GM19324 (cell line): ENCODE measurements around the gene ERAL1.
"Not testable (repeated sequence)": the region's sequence is repeated elsewhere in the genome, so short reads cannot be mapped to it uniquely, and the experiment has no call there.

ENCODE experiments used
- ATAC-seq: cut with Tn5 transposase; IDR thresholded peaks from one replicate; pipeline ENCODE4 v1.9.1; 2021; ENCODE audit warnings: mild to moderate bottlenecking, moderate library complexity; ENCODE audit not compliant: unreplicated experiment, low FRiP score

Gene ERAL1

DNA sequence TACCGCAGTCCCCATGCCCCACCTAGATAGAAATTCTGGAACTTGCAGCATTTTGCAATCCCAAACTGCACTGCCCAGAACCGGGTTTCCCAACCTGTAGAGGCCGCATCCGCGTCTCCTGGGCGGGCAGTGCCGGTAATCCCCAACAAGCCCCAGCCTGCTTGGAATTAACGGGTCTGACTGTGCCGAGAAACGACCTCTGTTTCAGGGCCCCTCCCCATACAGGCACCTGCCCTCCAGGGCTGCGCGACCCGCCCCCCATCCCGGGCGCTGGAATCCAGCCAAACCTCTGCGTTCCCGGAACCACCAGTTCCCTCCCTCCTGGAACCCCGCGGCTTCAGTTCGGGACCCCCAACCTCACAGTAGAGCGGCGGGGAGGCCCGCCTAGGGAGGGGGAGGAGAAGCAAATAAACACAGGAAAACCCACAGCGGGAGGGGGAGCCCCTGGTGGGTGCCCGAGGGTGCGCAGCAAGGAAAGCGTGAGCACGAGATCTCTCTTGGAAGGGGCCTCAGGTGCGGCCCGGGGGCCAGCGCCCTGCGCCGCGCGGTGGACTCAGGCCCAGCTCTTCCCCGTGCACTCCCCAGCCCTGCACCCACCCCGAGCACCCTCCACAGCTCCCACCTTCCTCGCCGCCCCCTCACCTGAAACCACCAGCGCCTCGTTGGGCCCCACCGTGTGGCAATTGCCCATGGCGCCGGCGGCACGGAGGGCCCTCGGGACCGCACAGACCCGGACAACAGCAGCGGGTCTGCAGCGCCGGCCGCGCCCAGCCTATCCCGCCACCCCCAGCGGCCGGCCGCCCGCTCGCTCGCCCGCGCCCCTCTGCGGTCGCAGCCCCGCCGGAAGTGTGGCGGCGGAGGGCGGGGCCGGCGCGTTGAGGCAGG lies 42.3 kb downstream of the ERAL1 start, which contains the start of gene FLOT2:
FLOT2 (minus strand) TSS at position 850 of the 885 bp plus-strand sequence; CDS start at position 691, 159 bp downstream.
- no peak for ATAC-seq

DNA sequence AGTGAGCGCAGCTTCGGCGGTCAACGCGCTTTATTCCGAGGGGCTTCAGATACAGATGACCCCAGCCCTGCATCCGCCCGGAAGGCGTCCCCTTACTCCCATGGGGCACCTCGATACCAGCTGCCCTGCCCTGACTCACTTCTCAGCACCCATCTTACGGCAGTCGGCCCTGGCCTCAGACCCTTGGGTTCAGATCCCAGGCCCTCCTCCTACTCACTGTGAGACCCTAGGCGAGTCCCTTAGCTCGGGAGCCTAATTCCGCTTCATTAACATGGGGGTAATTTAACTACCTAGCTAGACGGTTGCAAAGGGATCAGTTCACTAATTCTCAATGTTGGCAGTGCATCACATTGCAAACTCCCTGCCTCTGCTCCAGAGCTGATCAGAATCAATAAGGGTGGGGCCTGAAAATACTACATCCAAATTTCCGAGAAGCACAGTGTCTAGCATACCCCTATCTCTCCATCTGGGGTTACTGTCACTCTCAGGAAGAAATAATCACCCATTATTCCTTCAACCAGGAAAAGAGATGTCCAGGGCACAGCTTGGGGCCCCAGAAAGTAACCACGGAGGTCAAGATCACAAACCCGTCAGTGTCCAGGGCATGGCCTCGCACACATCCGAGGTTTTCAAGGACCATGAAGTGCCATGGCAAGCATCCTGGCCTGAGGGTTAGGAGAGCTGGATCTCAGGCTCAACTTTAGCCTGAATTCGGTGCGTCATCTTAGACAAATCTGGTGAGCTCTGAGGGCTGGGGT lies 43.1 kb downstream of the ERAL1 start:
- ATAC-seq, result no peak

DNA sequence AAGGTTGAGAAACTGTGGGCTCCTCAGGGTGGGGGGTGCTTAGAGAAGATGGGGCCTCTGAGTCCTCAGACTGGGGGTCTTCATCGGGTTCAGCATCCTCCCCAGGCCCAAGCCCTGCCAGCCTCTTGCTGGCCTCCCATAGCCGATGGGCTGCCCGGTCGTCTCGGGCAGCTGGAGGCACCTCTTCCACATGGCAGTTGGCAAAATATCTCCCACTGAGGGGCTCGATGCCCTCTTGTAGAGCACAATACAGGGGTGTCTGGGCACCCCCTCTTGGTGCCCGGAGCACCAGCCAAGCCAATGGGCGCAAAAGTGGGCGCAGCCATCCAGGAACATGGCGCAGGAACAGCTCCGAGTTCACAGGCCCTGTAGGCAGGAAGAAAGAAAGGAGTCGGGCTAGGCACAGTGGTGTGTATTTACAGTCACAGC lies 43.7 kb downstream of the ERAL1 start:
- ATAC-seq, result no peak

DNA sequence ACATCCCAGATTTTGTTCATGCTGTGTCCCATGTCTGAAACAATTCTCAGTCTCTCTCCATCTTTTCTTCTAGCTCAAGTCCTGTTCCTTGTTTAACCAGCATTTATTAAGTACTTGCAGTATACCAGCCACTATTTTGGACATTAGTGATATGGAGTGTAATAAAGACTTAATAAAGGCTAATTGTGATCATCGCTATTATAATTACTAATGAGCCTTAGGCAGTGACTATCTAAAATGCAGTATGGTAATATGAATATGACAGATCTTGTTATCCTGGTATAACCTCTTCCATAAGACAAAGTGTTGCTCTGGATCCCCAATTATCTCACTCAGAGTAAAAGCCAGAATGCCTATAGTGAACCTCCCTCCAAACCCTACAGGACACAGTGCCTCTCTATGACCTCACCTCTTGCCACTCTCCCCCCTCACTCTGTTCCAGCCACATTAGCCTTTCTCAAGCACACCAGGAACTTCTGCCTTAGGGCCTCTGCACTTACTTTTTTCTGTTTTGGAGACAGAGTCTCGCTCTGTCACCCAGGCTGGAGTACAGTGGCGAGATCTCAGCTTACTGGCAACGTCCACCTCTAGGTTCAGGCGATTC lies 44.5 kb downstream of the ERAL1 start:
- ATAC-seq, result no peak

DNA sequence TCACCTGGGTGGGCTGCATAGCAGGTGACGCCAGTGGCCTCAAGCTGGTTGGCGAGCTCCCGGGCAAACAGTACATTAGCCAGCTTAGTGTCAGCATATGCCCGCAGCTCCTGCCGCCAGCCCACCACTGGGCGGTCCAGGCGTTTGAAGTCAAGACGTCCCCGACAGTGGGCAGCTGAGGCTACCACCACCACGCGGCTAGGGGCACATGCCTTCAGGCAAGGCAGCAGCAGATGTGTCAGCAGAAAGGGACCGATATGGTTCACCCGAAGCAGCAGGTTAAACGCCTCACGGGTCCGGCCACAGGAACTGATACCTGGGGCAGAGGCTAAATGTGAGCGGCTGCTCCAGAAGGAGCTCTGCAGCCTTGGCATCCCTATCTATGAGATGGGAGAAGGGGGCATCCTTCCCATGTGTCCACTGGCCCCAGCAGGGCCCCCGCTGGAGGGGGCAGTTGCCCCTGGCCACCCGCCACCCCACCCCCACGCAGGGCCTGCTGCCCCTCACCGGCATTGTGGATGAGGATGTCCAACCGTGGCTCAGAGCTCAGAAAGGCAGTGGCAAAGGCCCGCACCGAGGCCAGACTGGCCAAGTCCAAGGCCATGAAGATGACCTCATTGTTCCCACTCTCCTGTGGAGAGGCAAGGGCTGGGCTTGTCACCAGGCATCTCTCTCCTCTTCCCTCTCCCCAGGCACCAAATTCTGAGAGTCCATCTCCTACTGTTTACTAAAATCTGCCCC lies 46.3 kb downstream of the ERAL1 start:
- ATAC-seq, result no peak

DNA sequence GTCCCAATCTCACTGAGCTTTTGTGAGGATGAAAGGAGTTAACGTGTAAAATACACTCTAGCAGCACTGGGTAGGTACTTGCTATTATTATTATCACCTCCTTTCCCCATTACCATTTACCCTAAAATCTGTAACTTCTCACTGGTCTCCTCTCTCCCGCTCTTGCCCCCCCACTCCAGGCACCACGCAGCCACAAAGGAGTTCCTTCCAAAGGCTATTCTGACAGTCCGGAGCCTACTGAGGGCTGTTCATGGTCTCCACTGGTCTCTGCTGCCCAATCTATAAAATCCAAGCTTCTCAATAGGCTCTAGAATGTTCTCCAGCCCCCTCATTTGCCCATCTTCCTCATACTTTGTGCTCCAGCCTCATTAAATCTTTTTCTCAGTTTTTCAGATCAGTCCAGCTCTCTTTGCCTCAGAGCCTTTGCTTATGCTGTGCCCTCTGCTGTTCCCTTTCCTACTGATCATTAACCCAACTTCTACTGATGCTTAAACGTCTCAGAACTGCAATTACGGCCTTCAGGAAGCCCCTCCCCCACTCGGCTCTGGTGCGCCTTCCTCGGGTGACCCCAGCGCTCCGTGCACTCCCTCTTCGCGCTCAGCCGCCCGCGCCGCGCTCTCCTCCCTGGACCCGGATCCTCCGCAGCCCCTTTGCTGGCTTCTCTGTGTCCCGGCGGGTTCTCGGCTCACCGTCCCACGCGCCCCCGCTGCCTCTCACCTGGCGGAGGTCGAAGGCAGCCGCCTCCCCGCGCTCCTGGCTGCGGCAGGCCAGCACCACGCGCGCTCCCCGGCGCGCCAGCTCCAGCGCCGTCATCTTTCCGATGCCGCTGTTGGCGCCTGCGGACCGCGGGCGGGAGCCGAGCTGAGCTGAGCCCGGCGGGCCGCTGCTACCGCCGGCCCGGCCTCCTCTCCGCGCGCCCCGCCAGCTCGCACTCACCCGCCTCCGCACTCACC lies 47.3 kb downstream of the ERAL1 start:
- ATAC-seq, result peak; percentile 53

DNA sequence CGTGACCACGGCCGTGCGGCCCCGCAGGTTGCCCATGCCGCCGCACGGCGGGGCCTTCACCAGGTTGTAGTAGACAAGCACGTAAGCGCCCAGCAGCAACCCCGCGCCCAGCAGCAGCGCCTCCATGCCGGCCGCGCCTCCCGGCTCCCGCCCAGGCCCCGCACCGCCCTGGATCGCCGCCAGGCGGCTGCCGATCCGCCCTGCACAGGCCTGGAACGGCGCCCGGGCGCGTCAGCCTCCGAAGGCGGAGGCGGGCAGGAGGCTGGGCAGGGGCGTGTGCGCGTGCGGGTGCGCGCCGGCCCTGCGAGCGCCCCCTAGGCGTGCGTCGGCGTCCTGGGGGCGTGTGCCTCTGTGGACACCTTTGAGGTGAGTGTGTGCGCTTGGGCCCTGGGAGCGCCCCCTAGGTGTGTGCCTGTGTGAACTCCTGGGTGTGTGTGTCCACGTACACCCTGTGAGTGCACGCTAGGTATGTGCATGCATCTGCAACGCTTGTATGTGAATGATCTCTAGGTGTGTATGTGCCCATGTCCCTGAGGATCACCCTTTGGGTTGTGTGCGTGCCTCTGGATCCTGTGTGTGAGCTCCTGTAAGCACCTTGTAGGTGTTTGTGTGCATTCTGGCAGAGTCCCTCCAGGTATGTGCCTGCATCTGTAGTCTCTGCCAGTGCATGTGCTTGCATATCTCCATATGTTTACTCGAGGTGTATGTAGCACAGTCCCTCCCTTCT lies 48.2 kb downstream of the ERAL1 start, which contains the start of gene DHRS13:
DHRS13 (minus strand) TSS at position 261 of the 727 bp plus-strand sequence; CDS start at position 126, 135 bp downstream.
- peak; percentile 92 for ATAC-seq

DNA sequence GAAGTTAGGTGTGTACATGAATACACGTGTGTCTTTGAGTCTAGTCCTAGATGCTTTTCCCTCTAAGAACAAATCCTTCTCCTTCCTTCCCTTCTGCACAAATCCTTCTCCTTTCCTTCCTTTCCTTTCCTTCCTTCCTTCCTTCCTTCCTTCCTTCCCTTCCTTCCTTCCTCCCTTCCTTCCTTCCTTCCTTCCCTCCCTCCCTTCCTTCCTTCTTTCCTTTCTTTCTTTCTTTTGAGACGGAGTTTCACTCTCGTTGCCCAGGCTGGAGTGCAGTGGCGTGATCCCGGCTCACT lies 48.7 kb downstream of the ERAL1 start:
- not testable (repeated sequence) for ATAC-seq

DNA sequence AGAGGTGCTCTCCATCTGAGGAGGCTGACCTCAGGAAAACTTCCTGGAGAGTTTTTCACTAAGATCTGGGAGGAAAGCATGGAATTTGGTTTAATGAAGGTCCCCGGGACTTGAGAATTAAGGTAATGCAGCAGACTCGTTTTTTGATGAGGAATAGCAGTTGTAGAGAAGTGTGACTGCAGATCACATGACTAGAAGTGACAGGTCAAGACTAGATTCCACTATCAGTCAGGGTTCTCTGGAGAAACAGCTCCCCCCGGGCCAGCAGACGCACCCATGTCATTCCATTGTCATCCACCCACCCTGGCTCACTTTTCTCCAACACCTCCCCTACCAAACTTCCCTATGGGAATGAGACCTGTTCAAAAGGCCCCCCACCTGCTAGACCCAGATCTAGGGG lies 50.0 kb downstream of the ERAL1 start:
- no peak for ATAC-seq

DNA sequence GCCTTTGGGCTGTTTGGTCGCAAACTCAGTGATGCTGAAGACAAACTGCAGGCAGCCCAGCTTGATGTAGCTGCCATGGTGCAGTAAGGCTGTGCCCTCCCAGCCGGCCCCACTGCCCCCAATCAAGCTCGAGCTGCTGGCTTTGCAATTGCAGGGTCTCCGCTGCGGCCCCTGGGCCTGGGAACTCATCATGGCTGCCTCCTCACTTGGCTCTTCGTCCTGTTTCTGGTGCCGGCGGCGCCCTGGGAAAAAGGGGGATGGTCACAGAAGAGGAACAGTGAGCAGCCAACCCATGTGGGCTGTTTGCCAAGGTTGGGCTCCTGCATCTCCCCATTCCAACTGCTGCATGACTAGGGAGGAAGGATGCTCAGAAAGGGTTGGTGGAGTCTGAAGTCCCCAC lies 51.5 kb downstream of the ERAL1 start:
- no peak for ATAC-seq

DNA sequence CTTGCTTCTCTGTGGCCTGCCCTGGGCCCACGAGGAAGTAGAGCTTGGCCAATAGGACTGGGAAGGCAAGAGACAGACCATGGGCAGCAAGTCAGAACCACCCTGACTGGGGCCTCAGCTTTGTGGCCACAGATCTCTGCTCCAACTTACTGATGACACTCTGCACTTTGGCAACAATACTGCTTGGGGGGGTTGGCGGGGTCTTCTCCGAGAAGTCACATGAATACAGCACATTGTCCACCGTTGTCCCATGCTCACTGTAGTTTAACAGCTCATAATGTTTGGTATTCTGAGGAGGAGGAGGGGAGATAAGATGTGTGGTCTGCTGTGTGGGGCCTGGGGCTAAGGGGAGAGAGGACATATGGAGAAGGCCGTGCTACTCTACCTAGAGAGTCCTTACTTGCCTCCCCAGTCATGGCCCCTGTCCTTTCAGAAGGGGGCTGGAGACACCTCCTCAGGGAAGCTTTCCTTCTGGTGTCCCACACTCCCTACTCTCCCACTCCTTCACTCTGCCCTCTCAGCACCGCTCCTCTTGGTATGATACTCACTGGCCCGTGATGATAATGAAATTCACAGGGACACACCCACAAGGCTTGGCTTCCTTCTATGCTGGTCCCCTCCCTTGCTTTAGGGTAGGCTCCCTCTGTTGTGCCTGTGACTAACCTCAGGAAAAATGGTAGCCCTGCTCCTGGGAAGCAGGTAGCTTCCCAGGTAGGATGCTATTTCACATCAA lies 52.1 kb downstream of the ERAL1 start:
- ATAC-seq, result no peak

DNA sequence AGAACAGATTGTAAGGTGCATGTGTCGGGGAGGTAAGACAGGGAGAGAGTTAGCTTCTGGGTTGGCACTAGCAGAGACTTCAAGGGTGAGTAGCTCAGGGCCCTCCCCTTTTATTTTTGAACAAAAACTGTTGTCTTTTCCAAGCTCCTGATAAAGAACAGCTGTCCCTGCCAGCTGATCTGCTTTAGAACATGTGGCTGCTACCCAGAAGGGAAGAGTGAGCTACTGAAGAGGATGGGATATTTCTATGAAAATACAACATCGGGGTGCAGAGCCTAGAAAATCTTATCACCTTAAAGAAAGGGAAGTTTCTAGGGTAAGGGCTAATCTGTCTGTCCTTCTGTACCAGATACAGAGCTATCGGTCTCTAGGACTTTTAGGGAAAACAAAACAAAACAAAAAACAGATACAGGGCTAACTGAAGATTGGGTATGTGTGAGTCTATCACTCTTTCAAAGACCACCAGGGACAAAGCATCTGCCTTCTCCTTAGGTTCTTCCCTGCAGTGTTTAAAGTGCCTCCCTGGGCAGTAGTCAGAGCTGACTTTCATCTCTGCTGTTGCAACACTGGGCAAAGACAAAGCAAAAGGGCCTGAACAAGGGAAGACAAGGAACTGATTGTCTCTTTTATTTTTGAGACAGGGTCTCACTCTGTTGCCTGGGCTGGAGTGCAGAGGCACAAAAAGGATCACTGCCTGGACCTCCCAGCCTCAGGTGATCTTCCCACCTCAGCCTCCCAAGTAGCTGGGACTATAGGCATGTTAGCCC lies 53.1 kb downstream of the ERAL1 start:
- no peak for ATAC-seq

DNA sequence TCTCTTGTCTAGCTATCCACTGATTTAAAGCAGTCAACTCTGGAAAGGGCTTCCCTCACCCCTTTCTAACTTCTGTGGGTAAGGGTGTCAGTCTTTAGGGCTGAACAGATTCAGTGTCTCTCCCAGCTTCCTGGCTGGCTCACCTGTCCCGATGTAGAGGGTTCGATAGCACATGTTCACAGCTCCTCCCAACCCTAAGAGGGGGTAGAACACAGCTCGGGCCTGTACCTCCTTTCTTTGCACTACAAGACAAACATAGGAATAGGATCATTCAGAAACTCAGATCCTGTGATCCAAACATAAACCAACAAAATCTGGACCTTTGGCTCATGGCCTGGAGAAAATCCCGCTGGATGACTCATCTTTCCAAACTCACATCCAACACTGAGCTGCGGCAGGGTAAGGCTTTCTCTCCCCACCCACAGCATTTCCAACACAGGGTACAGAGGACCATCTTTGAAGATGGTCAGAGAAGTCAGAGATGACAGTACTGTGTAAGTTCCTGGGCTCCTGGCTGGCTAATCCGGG lies 53.9 kb downstream of the ERAL1 start:
- no peak for ATAC-seq

DNA sequence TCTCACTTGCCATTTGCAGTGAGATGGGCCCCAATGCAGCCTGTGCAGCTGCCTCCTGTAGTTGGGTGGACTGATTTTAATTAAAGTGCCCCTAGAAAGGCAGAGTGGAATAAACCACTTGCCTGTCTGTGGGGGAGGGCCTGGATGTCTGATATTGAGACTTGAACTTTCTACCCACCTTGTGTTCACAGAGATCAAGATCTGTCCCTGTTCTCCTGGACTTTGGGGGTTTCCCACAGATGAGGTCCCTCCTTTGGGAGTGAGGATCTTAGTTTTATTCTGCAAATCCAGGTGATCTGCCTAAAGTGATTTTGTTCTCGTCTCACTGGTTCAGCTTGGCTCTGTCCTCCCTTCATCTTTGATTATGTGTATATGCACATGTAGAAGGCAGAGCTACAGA lies 55.7 kb downstream of the ERAL1 start:
- ATAC-seq, result no peak
